Measurements from ENCODE around the gene FAM222A.

The FAM222A gene

GRCh38 chr12:109713187-109714070 lies at the start of gene FAM222A:
Gene FAM222A, plus strand, starts transcription at chr12:109713825. Its CDS starts 30,322 bp downstream, at chr12:109744147.
- DNase-seq (ENCODE audit: low read depth) = peak; percentile 97

- DNase-seq (ENCODE audit: low read depth) = no peak
Measured at GRCh38 chr12:109664402-109664801, 49.2 kb upstream of the FAM222A start.

GRCh38 chr12:109666068-109666467 lies 47.6 kb upstream of the FAM222A start:
- DNase-seq (ENCODE audit: low read depth) = no peak

GRCh38 chr12:109670731-109671130 lies 42.9 kb upstream of the FAM222A start:
- DNase-seq (ENCODE audit: low read depth) = no peak

- no peak for DNase-seq (ENCODE audit: low read depth)
Measured at GRCh38 chr12:109671502-109671901, 42.1 kb upstream of the FAM222A start.

- no peak for DNase-seq (ENCODE audit: low read depth)
Measured at GRCh38 chr12:109673379-109673778, 40.2 kb upstream of the FAM222A start.

GRCh38 chr12:109673884-109674283 lies 39.7 kb upstream of the FAM222A start:
- DNase-seq (ENCODE audit: low read depth) = no peak

GRCh38 chr12:109675411-109675810 lies 38.2 kb upstream of the FAM222A start:
- no peak for DNase-seq (ENCODE audit: low read depth)

- no peak for DNase-seq (ENCODE audit: low read depth)
Measured at GRCh38 chr12:109677279-109677691, 36.3 kb upstream of the FAM222A start.

- DNase-seq (ENCODE audit: low read depth) = no peak
Measured at GRCh38 chr12:109678719-109679118, 34.9 kb upstream of the FAM222A start.

- DNase-seq (ENCODE audit: low read depth) = no peak
Measured at GRCh38 chr12:109679501-109680263, 33.9 kb upstream of the FAM222A start.

GRCh38 chr12:109680264-109681005 lies 33.2 kb upstream of the FAM222A start:
- DNase-seq (ENCODE audit: low read depth) = no peak

- DNase-seq (ENCODE audit: low read depth) = no peak
Measured at GRCh38 chr12:109681986-109682707, 31.5 kb upstream of the FAM222A start.

GRCh38 chr12:109682708-109683060 lies 30.9 kb upstream of the FAM222A start:
- no peak for DNase-seq (ENCODE audit: low read depth)

- no peak for DNase-seq (ENCODE audit: low read depth)
Measured at GRCh38 chr12:109683316-109683715, 30.3 kb upstream of the FAM222A start.

GRCh38 chr12:109685574-109686447 lies 27.8 kb upstream of the FAM222A start:
- no peak for DNase-seq (ENCODE audit: low read depth)

GRCh38 chr12:109686523-109686922 lies 27.1 kb upstream of the FAM222A start:
- no peak for DNase-seq (ENCODE audit: low read depth)

- no peak for DNase-seq (ENCODE audit: low read depth)
Measured at GRCh38 chr12:109687250-109687649, 26.4 kb upstream of the FAM222A start.

GRCh38 chr12:109689426-109689825 lies 24.2 kb upstream of the FAM222A start:
- no peak for DNase-seq (ENCODE audit: low read depth)

GRCh38 chr12:109693160-109693559 lies 20.5 kb upstream of the FAM222A start:
- no peak for DNase-seq (ENCODE audit: low read depth)
